Fibroblast of lung (primary cell): ENCODE results near the gene PLS3. TPM values are rescaled to one million over a fixed set of nuclear protein-coding genes. Genes with fewer than 3 reads are reported as not detected.

Source experiments
- DNase-seq, 2 donors: peaks; one replicate each; pipeline versions ENCODE4 v3.0.0 to v3.0.0-alpha.2; 2010; ENCODE audit warnings: low read depth in 2 of 2
- H2AFZ ChIP-seq: 2 replicates; pipeline ENCODE4 v1.5.1; 2012; ENCODE audit warnings: low read length, control low read depth, inconsistent platforms
- H3K27ac ChIP-seq: 2 replicates; pipeline ENCODE4 v1.5.1; 2011; ENCODE audit warnings: low read length, control low read depth; ENCODE audit not compliant: insufficient read depth
- H3K27me3 ChIP-seq: 2 replicates; pipeline ENCODE4 v1.5.1; 2011; ENCODE audit warnings: mild to moderate bottlenecking, low read length; ENCODE audit not compliant: control insufficient read depth, insufficient read depth
- H3K36me3 ChIP-seq: 2 replicates; pipeline ENCODE4 v1.5.1; 2011; ENCODE audit warnings: low read length; ENCODE audit not compliant: control insufficient read depth, insufficient read depth
- H3K4me1 ChIP-seq: 2 replicates; pipeline ENCODE4 v1.5.1; 2011; ENCODE audit warnings: low read length; ENCODE audit not compliant: control insufficient read depth, insufficient read depth; ENCODE audit errors: extremely low read depth
- H3K4me2 ChIP-seq: 2 replicates; pipeline ENCODE4 v1.5.1; 2011; ENCODE audit warnings: low read length, control low read depth; ENCODE audit not compliant: insufficient read depth; ENCODE audit errors: extremely low read depth
- H3K4me3 ChIP-seq, 4 experiments: fragments of 200-600 bp in 1 of 4; sonication (generic) in 1 of 4; replicated peaks in 1 of 4; 2 replicates each; pipeline ENCODE4 v1.5.1; 2011 to 2016; ENCODE audit warnings: low read length in 4 of 4, low read depth in 3 of 4, mild to moderate bottlenecking in 3 of 4, control low read depth in 2 of 4, inconsistent platforms in 1 of 4, mixed read lengths in 1 of 4; ENCODE audit not compliant: insufficient read depth in 1 of 4; ENCODE audit errors: control extremely low read depth in 1 of 4
- H3K79me2 ChIP-seq: 2 replicates; pipeline ENCODE4 v1.5.1; 2012; ENCODE audit warnings: mild to moderate bottlenecking, low read length, inconsistent platforms; ENCODE audit not compliant: control insufficient read depth, insufficient read depth
- H3K9ac ChIP-seq: 2 replicates; pipeline ENCODE4 v1.5.1; 2011; ENCODE audit warnings: mild to moderate bottlenecking, low read length, control low read depth; ENCODE audit not compliant: insufficient read depth
- H3K9me3 ChIP-seq: 2 replicates; pipeline ENCODE4 v1.5.1; 2012; ENCODE audit warnings: low read depth, low read length; ENCODE audit not compliant: control insufficient read depth, insufficient read depth
- H4K20me1 ChIP-seq: 2 replicates; pipeline ENCODE4 v1.5.1; 2011; ENCODE audit warnings: low read length; ENCODE audit not compliant: control insufficient read depth, insufficient read depth; ENCODE audit errors: extremely low read depth
- CTCF ChIP-seq, 2 donors: IDR thresholded peaks in 1 of 2; conservative IDR thresholded peaks in 1 of 2; 1 replicate in 1 of 2; 2 replicates in 1 of 2; pipeline ENCODE4 v1.5.1; 2011 to 2012; ENCODE audit warnings: low read length in 2 of 2, control low read depth in 1 of 2, inconsistent platforms in 1 of 2, low read depth in 1 of 2, mild to moderate bottlenecking in 1 of 2
- EZH2 ChIP-seq: IDR thresholded peaks from 2 replicates; pipeline ENCODE4 v1.5.1; 2012; ENCODE audit warnings: low read length, control low read depth, mild to moderate bottlenecking; ENCODE audit errors: missing control alignments
- polyA plus RNA-seq, 2 donors: library from polyadenylated mRNA; depleted of rRNA in 1 of 2; stranded (reverse) in 1 of 2; unstranded in 1 of 2; fragments of >200 nt; gene quantifications; 2 replicates each; pipeline ENCODE4 v1.2.1, GENCODE V29; 2011 to 2012; ENCODE audit warnings: missing spikeins in 1 of 2
- total RNA-seq: library from RNA; depleted of rRNA; stranded (reverse); fragments of >200 nt; gene quantifications from 2 replicates; pipeline ENCODE4 v1.2.1, GENCODE V29; 2014

PLS3 gene
- total and polyA plus RNA-seq, 2 donors (not counting 1 experiment from before 2014, with no cell fraction given), result 223 to 262 TPM

GRCh38 chrX:115598556-115598955, 37.6 kb downstream of the PLS3 start:
- H3K27me3 ChIP-seq, result no peaks in the 10 kb centered on the region
- TF ChIP-seq EZH2 (no peak), CTCF (conservative IDR thresholded peaks at IDR 0.05 in 1 of 2, IDR thresholded peaks at IDR 0.05 in 1 of 2; ENCODE audit: low read depth in 1 of 2, low read length in 2 of 2) (no peak)
- H3K9me3 ChIP-seq, result no peaks in the 10 kb centered on the region
- H3K79me2 ChIP-seq, result peaks cover 54% of the 10 kb centered on the region
- H4K20me1 ChIP-seq, result no peaks in the 10 kb centered on the region
- H3K4me2 ChIP-seq, result no peak overlapping the region
- no peaks in the 10 kb centered on the region for H3K4me1 ChIP-seq
- DNase-seq, result no peak
- H3K36me3 ChIP-seq, result no peaks in the 10 kb centered on the region
- H2AFZ ChIP-seq, result no peak overlapping the region
- H3K27ac ChIP-seq, result no peak overlapping the region
- no peak overlapping the region for H3K4me3 ChIP-seq
- no peak overlapping the region for H3K9ac ChIP-seq

- no peaks in the 10 kb centered on the region for H3K4me1 ChIP-seq
- H3K4me2 ChIP-seq, result no peak overlapping the region
- H3K27me3 ChIP-seq, result no peaks in the 10 kb centered on the region
- no peak overlapping the region for H2AFZ ChIP-seq
- no peaks in the 10 kb centered on the region for H4K20me1 ChIP-seq
- peaks cover 42% of the 10 kb centered on the region for H3K79me2 ChIP-seq
- no peak for DNase-seq
- H3K27ac ChIP-seq, result no peak overlapping the region
- no peaks in the 10 kb centered on the region for H3K9me3 ChIP-seq
- no peak overlapping the region for H3K4me3 ChIP-seq
- no peak overlapping the region for H3K9ac ChIP-seq
- TF ChIP-seq EZH2, result no peak
- TF ChIP-seq CTCF (conservative IDR thresholded peaks at IDR 0.05 in 1 of 2, IDR thresholded peaks at IDR 0.05 in 1 of 2; ENCODE audit: low read depth in 1 of 2, low read length in 2 of 2), result no peak
- no peaks in the 10 kb centered on the region for H3K36me3 ChIP-seq
Measured at GRCh38 chrX:115602308-115602707, 41.3 kb downstream of the PLS3 start.

- Histone ChIP-seq H3K27ac (no peak overlapping the region), H3K9me3 (no peaks in the 10 kb centered on the region), H3K4me3 (no peak overlapping the region), H3K79me2 (peaks cover 40% of the 10 kb centered on the region), H3K9ac (no peak overlapping the region), H4K20me1 (no peaks in the 10 kb centered on the region), H3K4me2 (no peak overlapping the region), H2AFZ (no peak overlapping the region), H3K27me3 (no peaks in the 10 kb centered on the region), H3K4me1 (no peaks in the 10 kb centered on the region), H3K36me3 (no peaks in the 10 kb centered on the region)
- DNase-seq, result peak in 1 of 2 donors; percentile 51
- TF ChIP-seq EZH2, result no peak
- TF ChIP-seq CTCF (conservative IDR thresholded peaks at IDR 0.05 in 1 of 2, IDR thresholded peaks at IDR 0.05 in 1 of 2; ENCODE audit: low read depth in 1 of 2, low read length in 2 of 2), result no peak
Measured at GRCh38 chrX:115602729-115603389, 41.9 kb downstream of the PLS3 start.
